Mesenteric fat pad (tissue), 1 donor: Measurements from ENCODE around the gene KEAP1. TPM values are rescaled to one million over a fixed set of nuclear protein-coding genes. Genes with fewer than 3 reads are reported as not detected.

Experiments used
- DNase-seq: peaks from one replicate; pipeline ENCODE4 v3.0.0-alpha.2; 2020; ENCODE audit warnings: low spot score
- microRNA-seq: library from miRNA; unstranded; fragments of <30 nt; microRNA quantifications from one replicate; pipeline ENCODE4 v1.2.0, GENCODE V29; 2020; ENCODE audit warnings: borderline number of aligned reads
- total RNA-seq: library from RNA; stranded (reverse); fragmentation: NEBNext Ultra II Directional; extraction: Animal tissue kit (Norgen Biotek cat#: 25700); gene quantifications from one replicate; pipeline ENCODE4 v1.2.1, GENCODE V29; 2021
- donor health status: DM: yes; HTN: yes; CAD: no.

The KEAP1 gene
- total RNA-seq, 1 donor from 2014 or later = 71.9 TPM

DNA sequence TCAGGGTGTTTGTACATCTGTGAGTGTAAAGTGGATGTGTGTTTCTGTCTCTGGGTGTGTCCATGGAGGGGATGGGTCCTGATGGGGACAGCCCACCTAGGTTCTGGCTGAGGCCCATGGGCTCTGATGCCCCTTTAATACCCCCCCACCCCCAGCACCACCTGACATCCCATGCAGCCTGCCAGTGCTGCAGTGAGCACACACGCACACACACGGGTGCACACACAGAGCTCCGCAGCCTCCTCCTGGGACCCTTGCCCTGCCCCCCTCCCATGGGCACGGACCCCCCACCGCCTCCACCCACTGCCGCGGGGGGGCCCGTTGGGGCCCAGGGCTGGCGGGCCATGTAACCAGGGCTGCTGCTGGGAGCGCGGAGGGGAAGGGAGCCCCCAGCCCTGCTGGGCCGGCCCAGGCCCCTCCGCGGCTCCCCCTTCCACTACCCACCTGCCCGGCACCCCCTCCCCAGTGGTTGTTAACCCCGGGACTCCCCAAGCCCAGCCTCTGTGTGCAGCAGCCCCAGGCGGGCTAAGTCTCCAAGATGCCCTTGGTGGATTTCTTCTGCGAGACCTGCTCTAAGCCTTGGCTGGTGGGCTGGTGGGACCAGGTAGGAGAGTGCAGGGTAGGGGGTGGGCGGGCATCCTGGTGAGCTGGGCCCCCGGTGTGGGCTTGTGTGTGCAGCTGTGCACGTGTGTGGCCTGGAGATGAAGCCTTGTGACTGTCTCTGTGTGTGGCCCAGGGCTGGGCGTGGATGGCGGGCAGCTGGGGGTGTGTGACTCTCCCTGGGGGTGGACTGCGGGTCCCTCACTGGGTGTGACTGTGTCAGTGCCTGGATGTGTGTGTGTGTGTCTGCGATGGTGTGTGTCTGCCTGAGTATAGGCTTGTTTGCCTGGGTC is 50.2 kb downstream of the KEAP1 start:
- DNase-seq = no peak

GRCh38 chr19:10450853-10451609 is 52.1 kb downstream of the KEAP1 start:
- no peak for DNase-seq

DNA sequence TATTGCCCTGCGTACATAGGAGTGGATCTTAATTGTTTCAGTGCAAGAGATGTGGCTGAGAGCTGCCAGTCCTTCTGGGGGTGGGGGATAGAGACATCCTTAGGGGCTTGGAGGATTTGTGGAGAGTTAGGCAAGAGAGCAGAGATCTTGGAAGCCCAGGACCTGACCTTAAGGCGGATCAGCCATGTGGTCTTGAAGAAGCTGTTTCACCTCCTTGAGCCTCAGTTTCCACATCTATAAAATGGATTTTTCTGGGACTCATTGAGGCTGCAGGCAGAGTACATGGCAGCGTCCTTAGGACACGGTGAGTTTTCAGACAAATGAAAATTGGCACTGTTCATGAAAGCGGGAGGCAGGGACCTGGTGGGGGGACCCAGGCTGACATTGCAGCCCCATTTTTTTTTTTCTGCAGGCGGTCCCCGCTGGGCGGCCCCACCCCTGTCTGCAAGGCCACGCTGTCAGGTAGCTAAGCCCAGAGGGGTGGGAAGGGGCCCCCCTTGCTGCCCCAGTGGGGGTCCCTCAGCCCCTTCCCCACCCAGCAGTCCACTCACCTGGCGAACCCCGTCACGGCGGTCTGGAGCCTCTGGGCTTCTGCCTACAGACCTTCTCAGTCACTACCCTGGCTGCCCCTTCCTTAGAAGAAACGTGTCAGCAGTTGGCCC is 52.8 kb downstream of the KEAP1 start:
- DNase-seq = no peak

DNA sequence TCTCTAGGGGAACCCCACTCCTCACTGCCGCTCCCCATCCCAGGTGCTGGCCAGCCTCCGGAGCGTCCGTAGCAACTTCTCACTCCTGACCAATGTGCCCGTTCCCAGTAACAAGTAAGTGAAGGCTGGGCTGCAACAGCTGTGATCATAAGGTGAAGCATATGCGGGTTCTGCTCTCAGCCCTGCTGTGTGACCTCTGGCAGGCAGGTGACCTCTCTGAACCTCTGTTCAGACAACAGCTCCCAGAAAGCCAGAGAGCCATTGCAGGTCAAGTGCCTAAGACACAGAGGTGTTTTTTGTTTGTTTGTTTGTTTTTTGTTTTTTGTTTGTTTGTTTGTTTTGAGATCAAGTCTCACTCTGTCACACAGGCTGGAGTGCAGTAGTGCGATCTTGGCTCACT is 54.1 kb downstream of the KEAP1 start:
- DNase-seq = no peak

- no peak for DNase-seq
Measured at GRCh38 chr19:10442698-10443097, 60.5 kb downstream of the KEAP1 start.

DNA sequence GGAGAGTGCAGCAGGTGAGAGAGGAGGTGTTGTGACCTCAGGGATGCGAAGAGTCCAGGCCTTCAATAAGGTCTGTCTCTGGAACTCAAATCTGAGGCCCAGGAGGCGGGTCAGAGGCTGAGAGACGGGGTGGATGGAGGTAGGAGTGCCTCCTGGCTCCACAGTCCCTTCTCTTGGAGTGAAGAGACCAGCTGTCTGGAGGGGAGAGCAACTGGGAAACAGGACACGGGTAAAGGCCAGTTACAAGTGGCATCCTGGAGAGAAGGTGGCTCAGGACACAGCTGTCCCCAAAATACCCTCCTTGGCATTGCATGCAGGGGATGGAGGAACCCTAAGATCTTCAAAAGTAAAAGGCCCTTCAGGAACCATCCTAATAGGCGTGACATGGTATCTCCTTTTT is 63.6 kb downstream of the KEAP1 start:
- no peak for DNase-seq

Small RNA genes lying within 50 kb of the gene (microRNA-seq; reads per million reads assigned to microRNA genes)
- not detected for gene MIR1238

Other genes with a start within 250 kb of the KEAP1 start
- 77.1 TPM for gene ICAM1, start 232.2 kb downstream of the KEAP1 start, total RNA-seq
- 2.3 TPM for gene ICAM4, start 216.4 kb downstream of the KEAP1 start, total RNA-seq
- gene ICAM5, start 213.4 kb downstream of the KEAP1 start, total RNA-seq = 1.2 TPM
- gene ZGLP1, start 193.5 kb downstream of the KEAP1 start, total RNA-seq = 0.55 TPM
- gene FDX2, start 187.3 kb downstream of the KEAP1 start, total RNA-seq = 18.2 TPM
- gene RAVER1, start 169.8 kb downstream of the KEAP1 start, total RNA-seq = 23.0 TPM
- 25.0 TPM for gene ICAM3, start 163.7 kb downstream of the KEAP1 start, total RNA-seq
- gene TYK2, start 122.8 kb downstream of the KEAP1 start, total RNA-seq = 91.5 TPM
- gene CDC37, start 99.8 kb downstream of the KEAP1 start, total RNA-seq = 173 TPM
- 28.5 TPM for gene PDE4A, start 82.8 kb downstream of the KEAP1 start, total RNA-seq
- 0.13 TPM for gene S1PR5, start 14.1 kb upstream of the KEAP1 start, total RNA-seq
- 19.0 TPM for gene ATG4D, start 40.5 kb upstream of the KEAP1 start, total RNA-seq
- 21.7 TPM for gene KRI1, start 62.7 kb upstream of the KEAP1 start, total RNA-seq
- 11.4 TPM for gene CDKN2D, start 65.6 kb upstream of the KEAP1 start, total RNA-seq
- gene AP1M2, start 84.0 kb upstream of the KEAP1 start, total RNA-seq = 3.2 TPM
- 110 TPM for gene SLC44A2, start 122.2 kb upstream of the KEAP1 start, total RNA-seq
- 212 TPM for gene ILF3, start 151.0 kb upstream of the KEAP1 start, total RNA-seq
- gene QTRT1, start 198.1 kb upstream of the KEAP1 start, total RNA-seq = 45.9 TPM
- 134 TPM for gene DNM2, start 214.7 kb upstream of the KEAP1 start, total RNA-seq